ENCODE results near the gene PLA2G2F.
"Not testable (repeated sequence)": the region's sequence is repeated elsewhere in the genome, so short reads cannot be mapped to it uniquely, and the experiment has no call there.

PLA2G2F gene

GRCh38 chr1:20114021-20114648, 25.0 kb upstream of the PLA2G2F start:
- no peak for DNase-seq (ENCODE audit: low read depth in 2 of 2)

GRCh38 chr1:20115479-20115878, 23.6 kb upstream of the PLA2G2F start:
- DNase-seq (ENCODE audit: low read depth in 2 of 2) = no peak

GRCh38 chr1:20115916-20116315, 23.2 kb upstream of the PLA2G2F start:
- DNase-seq (ENCODE audit: low read depth in 2 of 2) = no peak

GRCh38 chr1:20117236-20117635, 21.9 kb upstream of the PLA2G2F start:
- no peak for DNase-seq (ENCODE audit: low read depth in 2 of 2)

GRCh38 chr1:20119347-20119746, 19.8 kb upstream of the PLA2G2F start, which contains the start of gene PLA2G2D:
PLA2G2D (minus strand) TSS chr1:20119536; CDS start chr1:20119498, 38 bp downstream.
- no peak for DNase-seq (ENCODE audit: low read depth in 2 of 2)

- no peak for DNase-seq (ENCODE audit: low read depth in 2 of 2)
Observed at GRCh38 chr1:20120796-20121195, 18.3 kb upstream of the PLA2G2F start.

GRCh38 chr1:20123722-20124455, 15.2 kb upstream of the PLA2G2F start:
- DNase-seq (ENCODE audit: low read depth in 2 of 2) = no peak

- no peak for DNase-seq (ENCODE audit: low read depth in 2 of 2)
Observed at GRCh38 chr1:20124456-20125057, 14.6 kb upstream of the PLA2G2F start.

GRCh38 chr1:20125100-20125499, 14.0 kb upstream of the PLA2G2F start:
- no peak for DNase-seq (ENCODE audit: low read depth in 2 of 2)

- DNase-seq (ENCODE audit: low read depth in 2 of 2) = no peak
Observed at GRCh38 chr1:20126041-20126805, 12.9 kb upstream of the PLA2G2F start.

GRCh38 chr1:20126806-20127440, 12.2 kb upstream of the PLA2G2F start:
- DNase-seq (ENCODE audit: low read depth in 2 of 2) = no peak

GRCh38 chr1:20130518-20130917, 8.6 kb upstream of the PLA2G2F start:
- DNase-seq (ENCODE audit: low read depth in 2 of 2) = not testable (repeated sequence)

GRCh38 chr1:20134995-20135394, 4.1 kb upstream of the PLA2G2F start:
- no peak for DNase-seq (ENCODE audit: low read depth in 2 of 2)

- DNase-seq (ENCODE audit: low read depth in 2 of 2) = no peak
Observed at GRCh38 chr1:20136249-20136648, 2.9 kb upstream of the PLA2G2F start.

GRCh38 chr1:20137055-20137454, 2.1 kb upstream of the PLA2G2F start:
- no peak for DNase-seq (ENCODE audit: low read depth in 2 of 2)

- DNase-seq (ENCODE audit: low read depth in 2 of 2) = no peak
Observed at GRCh38 chr1:20137604-20138003, 1.5 kb upstream of the PLA2G2F start.

GRCh38 chr1:20138346-20138745, 777 bp upstream of the PLA2G2F start:
- DNase-seq (ENCODE audit: low read depth in 2 of 2) = no peak

GRCh38 chr1:20139776-20140612, 871 bp downstream of the PLA2G2F start:
- no peak for DNase-seq (ENCODE audit: low read depth in 2 of 2)

GRCh38 chr1:20141001-20141400, 1.9 kb downstream of the PLA2G2F start:
- DNase-seq (ENCODE audit: low read depth in 2 of 2) = no peak

- DNase-seq (ENCODE audit: low read depth in 2 of 2) = no peak
Observed at GRCh38 chr1:20141466-20141865, 2.3 kb downstream of the PLA2G2F start.

All from stimulated activated CD8-positive, alpha-beta memory T cell treated with anti-CD3 and anti-CD28 coated beads, Interleukin-2, amount 100 ng/mL, for 1 hour (primary cell).